ENCODE results near the gene TEX264.

GRCh38 chr3:51734572-51734907 lies 63.5 kb downstream of the TEX264 start:
- TF ChIP-seq EZH2 (IDR thresholded peaks at IDR 0.05) (no peak), POLR2AphosphoS5 (IDR thresholded peaks at IDR 0.05; ENCODE audit: borderline replicate concordance, low read depth, low read length) (no peak), FOXP2 (optimal IDR thresholded peaks at IDR 0.05; ENCODE audit: control extremely low read depth, extremely low read length, insufficient read depth) (no peak)

All from SK-N-MC (cell line).